NCI-H1694 treated with DMSO at 0.1 percent for 48 hours (cell line): ENCODE data around the gene MAP2K6.

ENCODE experiments used
- DNase-seq: peaks from one replicate; lab custom pipeline; 2025; lab: John Stamatoyannopoulos, UW

MAP2K6 gene

DNA sequence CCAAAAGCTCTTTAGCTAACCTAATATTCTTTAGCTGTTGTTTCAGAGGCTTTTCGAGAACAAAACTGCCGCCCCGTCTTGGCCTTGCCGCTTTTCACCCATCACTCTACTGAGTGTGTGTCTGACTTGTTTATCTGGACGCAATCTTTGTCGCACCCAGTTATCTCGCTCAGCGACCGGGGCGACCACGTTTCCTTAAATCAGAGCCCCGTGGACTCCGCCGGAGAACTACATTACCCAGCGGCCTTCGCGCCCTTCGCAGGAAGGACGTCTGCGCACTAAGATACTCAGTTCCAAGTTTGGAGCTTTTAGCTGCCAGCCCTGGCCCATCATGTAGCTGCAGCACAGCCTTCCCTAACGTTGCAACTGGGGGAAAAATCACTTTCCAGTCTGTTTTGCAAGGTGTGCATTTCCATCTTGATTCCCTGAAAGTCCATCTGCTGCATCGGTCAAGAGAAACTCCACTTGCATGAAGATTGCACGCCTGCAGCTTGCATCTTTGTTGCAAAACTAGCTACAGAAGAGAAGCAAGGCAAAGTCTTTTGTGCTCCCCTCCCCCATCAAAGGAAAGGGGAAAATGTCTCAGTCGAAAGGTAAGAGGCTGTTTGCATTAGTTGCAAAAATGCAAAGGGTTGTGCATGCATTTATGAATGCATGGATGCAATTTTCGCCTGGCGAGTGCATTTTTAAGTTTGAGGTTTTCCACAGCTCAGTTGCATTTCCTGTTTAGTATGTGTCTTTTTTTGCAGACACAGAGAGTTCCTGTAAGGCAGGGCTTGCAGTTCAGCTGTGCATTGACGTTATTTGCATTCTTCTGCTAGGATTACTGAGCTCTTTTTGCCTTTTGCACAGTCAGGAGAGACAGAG, at the start of gene MAP2K6:
Gene MAP2K6 (plus strand): TSS at position 290 of the 867 bp plus-strand sequence. CDS start 288 bp downstream, at position 578.
- peak; percentile 77 for DNase-seq

DNA sequence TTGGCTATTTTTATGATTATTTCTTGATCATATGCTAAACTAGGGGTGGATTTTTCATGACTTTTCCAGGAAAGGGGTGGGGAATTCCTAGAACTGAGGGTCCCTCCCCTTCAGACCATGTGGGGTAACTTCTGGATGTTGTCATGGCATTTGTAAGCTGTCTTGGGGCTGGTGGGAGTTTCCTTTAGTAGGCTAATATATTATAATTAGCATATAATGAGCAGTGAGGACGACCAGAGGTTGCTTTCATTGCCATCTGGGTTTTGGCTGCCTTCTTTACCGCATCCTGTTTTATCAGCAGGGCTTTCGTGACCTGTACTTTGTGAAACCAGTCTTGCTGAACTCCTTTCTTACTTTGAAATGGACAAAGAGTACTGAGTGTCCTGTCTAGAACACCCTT, 47.2 kb upstream of the MAP2K6 start:
- DNase-seq: no peak

DNA sequence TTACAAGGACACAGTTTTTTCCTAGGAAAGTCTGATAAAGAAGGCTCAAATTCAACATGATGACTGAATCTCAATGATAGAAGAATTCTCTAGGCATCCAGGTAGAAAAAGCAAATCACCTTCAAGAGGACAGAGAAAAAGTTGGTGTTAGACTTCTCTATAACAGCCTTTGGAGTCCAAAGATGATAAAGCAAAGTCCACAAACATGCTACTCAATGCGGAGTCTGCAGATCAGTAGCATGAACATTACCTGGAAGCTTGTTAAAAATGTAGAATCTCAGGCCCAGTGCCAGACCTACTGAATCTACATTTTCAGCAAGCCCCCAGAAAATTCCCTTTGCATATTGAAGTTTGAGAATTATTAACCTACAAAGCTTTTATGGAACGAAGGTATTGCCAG, 41.4 kb upstream of the MAP2K6 start:
- DNase-seq: no peak

DNA sequence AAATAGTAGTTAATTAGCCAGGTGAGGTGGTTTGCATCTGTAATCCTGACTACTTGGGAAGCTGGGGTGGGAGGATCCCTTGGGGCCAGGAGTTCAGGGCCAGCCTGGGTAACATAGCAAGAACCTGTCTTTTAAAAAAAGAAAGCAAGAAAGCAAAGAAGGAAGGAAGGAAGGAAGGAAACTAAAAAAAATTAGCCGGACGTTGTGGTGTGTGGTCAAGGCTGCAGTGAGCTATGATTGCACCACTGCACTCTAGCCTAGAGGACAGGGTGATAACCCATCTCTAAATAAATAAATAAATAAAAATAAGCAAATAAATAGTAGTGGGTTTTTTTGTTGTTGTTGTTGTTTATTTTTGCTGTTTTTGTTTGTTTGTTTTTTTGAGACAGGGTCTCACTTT, 39.3 kb upstream of the MAP2K6 start:
- no peak for DNase-seq

DNA sequence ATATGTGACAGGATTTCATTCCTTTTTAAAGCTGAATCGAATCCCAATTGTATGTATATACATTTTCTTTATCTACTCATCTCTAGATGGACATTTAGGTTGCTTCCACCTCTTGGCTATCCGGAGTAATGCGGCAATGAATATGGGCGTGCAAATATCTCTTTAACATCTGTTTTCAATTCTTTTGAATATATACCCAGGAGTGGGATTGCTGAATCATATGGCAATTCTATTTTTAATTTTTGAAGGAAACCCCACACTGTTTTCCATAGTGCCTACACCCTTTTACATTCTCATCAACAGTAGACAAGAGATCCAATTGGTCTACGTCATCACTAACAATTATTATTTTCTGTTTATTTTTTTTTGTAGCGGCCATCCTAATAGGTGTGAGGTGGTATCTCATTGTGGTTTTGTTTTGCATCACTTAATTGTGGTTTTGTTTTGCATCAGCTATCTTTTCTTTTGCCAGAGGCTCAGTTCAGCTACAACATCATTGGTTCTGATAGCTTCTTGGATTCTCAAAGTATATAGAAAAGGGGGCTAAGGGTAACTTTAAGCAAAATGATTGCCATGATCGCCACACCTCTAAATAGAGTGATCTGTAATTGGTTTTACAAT, 25.6 kb upstream of the MAP2K6 start:
- DNase-seq: no peak

DNA sequence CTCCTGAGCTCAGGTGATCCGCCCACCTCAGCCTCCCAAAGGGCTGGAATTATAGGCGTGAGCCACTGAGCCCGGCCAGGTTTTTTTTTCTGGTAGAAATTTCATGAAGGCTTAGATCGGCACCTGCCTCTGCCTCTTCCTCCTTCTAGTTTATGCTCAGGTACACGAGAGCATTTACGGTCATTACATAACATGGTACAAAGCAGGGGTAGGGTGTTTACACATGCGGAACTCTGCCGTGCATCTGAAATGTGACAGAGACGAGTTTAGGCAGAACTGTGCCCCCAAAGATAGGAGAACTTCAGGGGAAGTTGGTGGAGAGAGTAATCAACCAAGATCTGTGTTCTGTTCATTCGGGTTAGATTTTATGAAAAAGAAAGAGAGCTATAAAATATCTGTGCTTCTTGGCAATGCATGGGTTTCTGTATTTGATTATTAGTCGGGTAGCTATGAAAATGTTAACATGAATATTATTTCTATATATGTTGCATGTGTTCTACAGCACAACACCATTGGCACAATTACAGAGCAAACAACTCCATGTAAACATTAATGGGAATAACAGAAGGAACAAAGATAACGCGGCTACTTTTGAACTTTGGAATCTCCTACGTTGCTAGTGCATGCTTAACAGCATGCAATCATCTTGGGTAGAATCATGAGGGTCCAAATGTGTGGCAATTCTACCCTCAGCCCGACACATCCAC, 23.5 kb upstream of the MAP2K6 start:
- DNase-seq: no peak

DNA sequence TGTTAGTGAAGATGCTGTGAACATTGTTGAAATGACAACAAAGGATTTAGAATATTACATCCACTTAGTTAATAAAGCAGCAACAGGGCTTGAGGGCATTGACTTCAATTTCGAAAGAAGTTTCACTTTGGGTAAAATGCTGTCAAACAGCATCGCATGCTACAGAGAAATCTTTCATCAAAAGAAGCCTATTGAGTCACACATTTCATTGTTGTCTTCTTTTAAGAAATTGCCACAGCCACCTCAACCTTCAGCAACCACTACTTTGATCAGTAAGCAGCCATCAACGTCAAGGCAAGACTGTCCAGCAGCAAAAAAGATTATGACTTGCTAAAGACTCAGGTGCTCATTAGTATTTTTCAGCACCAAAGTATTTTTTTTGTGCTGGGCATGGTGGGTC, 13.2 kb upstream of the MAP2K6 start:
- no peak for DNase-seq

DNA sequence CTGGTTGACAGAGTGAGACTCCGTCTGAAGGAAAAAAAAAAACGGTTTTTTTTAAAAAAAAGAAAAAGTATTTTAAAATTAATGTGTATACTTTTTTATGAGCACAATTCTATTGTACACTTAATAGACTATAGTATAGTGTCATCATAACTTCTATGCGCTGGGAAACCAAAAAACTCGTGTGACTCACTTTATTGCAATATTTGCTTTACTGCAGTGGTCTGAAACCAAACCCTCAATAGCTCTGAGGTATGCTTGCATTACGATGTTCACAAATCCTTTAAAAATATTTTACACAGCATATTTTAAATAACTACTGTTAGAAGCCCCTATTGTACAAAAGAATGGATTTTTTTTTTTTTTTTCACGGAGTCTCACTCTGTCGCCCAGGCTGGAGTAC, 12.4 kb upstream of the MAP2K6 start:
- DNase-seq: no peak

DNA sequence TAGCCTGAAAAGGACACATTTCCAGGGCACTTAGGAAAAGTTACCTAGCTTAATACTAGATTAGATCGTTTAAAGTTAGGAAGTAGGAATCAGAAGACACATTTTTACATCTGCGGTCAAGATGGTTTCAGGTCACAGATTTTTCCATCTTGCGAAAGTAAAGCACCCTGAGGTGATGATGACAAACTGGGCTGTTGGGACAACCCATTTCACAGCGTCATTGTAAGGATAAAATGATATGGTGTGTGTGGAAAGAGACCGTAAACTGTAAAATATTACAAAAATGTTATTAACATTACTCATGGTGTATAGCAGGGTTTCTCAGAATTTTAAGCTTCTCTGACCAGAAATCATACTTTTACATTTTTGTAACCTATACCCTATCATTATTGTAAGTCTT, 10.1 kb upstream of the MAP2K6 start:
- no peak for DNase-seq

DNA sequence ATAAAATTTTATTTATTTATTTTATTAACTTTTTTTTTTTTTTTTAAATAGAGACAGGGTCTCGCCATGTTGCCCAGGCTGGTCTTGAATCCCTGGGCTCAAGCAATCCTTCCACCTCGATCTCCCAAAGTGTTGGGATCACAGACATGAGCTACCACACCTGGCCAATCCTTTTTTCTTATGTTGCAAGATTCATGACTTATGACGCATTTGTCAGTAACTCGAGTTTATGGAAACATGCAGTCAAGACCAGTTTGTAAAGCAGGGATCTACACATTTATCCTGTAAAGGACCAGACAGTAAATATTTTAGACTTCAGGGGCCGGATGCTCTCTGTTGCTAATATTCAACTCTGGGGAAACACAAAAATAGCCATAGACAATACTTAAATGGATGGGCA, 9.4 kb upstream of the MAP2K6 start:
- no peak for DNase-seq

DNA sequence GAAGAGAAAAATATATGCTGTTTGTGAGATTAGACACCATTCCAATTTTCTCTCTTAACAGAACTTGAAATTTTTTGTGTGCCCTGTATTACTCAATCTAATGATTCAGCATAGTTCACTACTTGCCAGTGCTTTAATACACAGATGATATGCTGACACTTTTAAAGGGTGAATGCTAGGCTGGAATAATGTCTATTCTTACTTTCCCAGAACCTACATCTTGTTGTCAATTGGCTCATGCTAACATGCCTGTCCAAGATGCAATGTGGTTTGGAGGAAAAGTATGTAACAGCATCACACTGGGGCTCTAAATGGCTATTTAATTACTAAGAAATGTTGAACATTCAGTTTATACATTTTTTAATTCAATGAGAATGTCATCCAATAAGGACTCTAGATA, 7.6 kb upstream of the MAP2K6 start:
- DNase-seq: no peak

DNA sequence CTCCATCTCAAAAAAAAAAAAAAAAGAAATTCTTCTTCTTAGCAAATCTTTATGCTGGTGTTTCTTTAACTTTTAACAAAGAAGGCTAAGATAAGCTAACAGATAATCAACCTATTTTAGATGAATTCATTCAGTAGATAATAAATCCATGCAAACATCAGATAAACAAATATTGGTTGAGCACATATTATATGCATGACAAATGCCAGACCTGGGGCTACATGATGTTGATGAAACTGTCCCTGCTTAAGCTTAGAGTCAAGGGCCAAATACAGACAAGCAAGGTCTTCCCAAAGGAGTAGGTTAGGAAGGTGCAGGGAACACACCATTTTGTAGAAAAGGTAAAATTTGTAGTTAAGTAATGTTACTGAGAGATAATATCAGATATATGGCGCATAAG, 6.7 kb upstream of the MAP2K6 start:
- DNase-seq: no peak

DNA sequence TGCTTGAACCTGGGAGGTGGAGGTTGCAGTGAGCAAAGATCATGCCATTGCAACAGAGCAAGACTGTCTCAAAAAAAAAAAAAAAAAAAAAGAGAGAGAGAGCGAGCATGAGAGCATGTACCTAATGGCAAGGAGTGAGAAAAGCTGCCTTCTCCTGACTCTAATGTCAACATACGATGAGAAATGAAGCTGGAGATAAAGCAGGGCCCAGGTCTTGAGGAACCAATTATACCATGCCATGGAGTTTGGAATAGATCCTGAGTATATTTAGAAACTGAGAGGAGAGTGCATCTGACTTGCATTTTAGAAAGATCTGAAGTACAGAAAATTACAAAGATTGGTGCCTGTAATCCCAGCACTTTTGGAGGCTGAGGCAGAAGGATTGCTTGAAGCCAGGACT, 3.8 kb upstream of the MAP2K6 start:
- DNase-seq: no peak

DNA sequence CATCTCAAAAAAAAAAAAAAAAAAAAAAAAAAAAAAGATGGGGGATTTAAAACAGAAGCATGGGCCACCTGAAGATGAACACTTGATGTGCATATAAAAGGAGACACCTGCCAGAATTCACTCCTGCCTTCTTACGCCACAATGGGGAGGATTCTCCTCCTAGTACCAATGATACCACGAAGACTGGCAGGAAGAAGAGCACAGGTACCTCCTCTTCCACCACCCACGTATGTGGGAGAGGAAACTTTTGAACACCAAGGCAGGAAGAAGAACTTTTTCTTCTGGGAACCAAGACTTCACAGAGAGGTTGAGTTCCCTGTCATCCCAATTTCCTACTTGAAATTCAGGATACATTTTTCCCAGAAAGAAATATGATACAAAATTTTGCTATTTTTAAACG, 2.7 kb upstream of the MAP2K6 start:
- no peak for DNase-seq

DNA sequence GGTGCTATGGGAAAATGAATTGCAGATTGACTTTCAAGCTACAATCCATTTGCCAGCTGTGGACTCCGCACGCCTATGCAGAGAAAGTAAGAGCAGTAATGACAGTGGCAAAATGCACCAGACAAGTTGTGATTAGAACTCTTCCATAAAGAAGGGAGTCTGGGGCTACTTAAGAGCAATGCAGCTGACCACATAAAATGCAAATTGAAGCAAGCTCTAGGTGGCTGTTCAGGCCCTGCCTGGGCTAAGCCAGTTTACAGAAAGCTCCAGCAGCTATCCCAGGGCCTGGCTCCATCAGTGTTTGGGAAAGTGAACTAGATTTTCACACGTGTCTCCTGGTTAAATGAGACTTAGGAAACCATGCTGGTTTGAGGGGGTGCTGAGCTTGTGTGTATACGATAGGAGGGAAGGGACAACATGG, 2.2 kb upstream of the MAP2K6 start:
- DNase-seq: no peak

DNA sequence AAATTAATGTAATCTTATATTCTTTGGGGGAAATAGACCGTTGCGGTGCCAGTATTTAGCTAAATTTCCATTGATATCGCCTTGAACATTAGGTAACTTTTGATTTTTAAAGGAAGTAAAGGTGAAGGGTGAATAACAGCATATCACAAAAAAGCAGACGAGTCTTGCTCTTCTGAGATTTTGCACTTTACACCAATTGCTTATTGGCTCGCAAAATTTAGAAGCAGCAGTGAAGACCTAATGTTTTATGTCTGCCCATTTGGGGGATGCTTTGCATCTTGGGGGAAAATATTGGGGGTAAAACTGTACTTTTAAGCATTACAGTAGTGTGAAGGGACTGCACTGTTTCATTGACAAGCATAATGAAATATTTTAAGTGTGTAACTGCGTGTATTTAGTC, 934 bp downstream of the MAP2K6 start:
- DNase-seq: no peak

DNA sequence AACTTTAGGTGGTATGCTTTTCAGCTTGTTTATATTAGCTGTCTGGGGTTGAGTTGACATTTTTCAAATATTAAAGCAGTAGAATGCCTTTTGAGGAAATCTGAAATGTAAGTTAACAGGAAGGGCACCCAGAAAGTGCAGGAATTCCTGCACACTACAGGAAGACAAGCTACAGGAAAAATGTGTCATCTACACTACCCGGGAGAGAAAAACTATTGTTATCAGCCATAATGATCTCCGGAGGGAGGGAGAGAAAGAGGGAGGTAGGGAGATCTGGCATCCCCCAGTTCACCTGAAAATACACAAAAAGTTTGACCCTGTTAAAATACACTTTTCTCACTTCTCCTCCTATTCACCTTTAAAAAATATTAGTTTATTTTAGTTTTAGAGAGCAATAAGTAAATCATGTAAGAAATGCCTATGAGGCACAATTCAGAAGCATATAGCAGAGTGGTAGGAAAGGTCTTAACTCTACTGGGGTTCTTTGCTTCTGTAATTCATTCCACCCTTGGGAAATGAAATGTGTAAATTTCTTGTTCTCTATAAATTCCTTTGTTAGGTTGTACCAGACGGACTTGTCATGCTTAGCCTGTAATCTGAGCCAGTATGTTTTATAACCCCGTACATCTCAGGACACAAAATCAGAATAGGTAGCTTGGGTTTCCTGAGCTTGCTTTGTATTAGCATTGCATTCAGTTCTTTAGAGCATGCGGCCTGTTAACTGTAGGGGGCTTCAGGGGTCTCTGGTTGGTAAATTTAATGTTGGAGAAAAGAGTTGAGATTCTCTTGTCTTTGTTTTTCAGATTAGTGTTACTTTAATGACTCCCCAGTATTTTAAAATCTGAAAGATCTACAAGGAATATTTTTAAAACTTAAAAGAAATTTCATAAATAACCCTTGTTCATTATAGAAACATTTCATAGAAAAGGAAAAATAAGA, 3.3 kb downstream of the MAP2K6 start:
- no peak for DNase-seq

DNA sequence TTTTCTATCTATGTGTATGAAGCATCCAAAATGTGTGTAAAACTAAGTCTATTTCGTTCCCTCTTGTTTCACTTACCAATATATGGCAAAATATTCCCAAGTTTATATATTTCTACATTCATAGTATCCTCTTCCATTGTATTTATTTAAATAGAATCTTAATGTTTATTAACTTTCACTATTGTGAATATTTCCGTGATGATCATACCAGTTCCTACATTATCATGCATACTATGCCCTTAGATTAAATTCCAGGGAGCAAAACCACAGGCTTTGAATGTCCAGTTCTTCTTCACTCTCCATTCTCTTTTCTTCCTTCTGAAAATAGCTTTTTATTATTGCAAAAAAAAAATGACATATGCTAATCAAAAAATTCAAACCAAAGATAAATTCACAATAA, 4.0 kb downstream of the MAP2K6 start:
- no peak for DNase-seq

DNA sequence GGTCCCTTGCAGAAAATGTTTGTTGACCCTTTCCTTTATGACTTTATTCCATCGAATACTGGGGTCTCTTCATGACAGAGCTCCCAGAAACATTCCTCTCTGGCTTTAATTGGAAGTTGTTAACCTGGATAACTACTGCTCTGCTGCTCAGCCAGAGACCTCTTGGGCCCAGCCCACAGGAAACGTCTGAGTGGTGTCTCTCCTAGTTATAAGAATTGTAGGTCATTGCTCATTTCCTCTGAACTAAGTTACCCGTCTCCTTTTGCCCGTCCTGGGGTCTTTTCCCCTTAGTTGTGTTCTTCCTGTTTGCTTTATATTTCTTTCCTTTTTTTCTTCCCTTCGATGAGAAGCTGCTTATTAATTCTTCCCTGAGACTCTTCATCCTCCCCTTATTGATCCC, 9.0 kb downstream of the MAP2K6 start:
- DNase-seq: no peak

DNA sequence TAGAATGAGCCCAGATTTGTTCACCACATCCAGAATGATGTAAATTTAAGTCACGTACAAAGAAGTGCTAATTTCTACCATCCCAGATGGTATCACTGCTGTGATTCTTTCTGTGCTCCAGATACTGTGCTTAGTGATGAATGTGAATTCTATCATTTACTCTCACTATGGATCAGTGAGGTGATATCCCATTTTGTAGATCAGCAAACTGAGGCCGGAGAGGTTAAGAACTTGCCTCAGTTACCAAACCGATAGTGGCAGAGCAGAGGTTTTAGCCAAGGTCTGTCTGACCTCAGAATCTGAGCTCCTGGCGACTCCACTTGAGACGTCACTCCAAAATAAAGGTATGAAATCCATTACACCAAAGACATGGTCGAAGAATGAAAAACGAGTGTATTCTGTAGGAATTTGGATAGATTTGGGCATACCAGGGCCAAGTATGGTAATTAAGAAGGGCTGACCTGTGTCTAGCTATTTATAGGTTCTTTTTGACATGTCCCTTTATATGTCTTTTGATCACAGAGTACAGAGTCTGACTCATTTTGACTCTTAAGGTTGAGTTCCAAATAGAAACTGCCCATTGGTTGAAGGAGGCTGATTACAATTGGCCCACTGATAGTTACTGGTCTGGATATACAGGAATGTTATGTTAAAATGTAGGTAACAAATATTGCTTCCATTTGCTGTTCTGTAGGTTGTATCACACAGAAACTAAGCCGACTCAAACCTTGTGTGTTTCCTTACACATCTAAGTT, 10.0 kb downstream of the MAP2K6 start:
- DNase-seq: no peak

DNA sequence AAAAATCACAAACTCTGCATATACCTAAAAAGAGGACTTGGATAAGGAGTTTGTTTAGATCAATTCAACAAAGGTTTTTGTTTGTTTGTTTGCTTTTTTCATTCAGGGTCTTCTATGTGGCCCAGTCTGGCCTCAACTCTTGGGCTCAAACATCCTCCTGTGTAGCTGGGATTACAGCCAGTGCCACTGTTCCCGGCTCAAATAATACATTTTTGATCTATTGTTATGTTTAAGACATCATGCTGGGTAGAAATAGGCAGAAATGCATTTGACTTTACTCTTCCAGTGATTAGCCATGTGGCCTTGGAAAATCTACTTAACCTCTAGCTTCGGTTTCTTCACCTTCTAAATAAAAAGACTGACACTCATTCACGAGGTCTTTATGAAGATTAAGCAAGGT, 11.5 kb downstream of the MAP2K6 start:
- no peak for DNase-seq
